SK-MEL-5 (cell line): Measurements from ENCODE around the gene CAPN8. TPM values are rescaled to one million over a fixed set of nuclear protein-coding genes. Genes with fewer than 3 reads are reported as not detected.

Experiments
- DNase-seq: peaks from one replicate; pipeline ENCODE4 v3.0.0-alpha.2; 2016; ENCODE audit warnings: low read depth, low spot score
- in situ Hi-C: cut with HindIII; loops from 2 replicates; pipeline ENCODE4 v1.10.0; 2016; ENCODE audit warnings: low sequenced_read_pairs, high pct_unique_total_duplicates, low pct_unique_long_range_greater_than_20kb
- total RNA-seq: library from RNA; depleted of rRNA; stranded (reverse); fragments of >200 nt; shearing (Covaris generic); gene quantifications from 2 replicates; pipeline ENCODE4 v1.2.3, GENCODE V29; 2014

Gene CAPN8
- total RNA-seq, 1 experiment from 2014 or later, result not detected

GRCh38 chr1:223669003-223669795 is 3.7 kb upstream of the CAPN8 start:
- in situ Hi-C loops, result no loop called here
- no peak for DNase-seq

DNA sequence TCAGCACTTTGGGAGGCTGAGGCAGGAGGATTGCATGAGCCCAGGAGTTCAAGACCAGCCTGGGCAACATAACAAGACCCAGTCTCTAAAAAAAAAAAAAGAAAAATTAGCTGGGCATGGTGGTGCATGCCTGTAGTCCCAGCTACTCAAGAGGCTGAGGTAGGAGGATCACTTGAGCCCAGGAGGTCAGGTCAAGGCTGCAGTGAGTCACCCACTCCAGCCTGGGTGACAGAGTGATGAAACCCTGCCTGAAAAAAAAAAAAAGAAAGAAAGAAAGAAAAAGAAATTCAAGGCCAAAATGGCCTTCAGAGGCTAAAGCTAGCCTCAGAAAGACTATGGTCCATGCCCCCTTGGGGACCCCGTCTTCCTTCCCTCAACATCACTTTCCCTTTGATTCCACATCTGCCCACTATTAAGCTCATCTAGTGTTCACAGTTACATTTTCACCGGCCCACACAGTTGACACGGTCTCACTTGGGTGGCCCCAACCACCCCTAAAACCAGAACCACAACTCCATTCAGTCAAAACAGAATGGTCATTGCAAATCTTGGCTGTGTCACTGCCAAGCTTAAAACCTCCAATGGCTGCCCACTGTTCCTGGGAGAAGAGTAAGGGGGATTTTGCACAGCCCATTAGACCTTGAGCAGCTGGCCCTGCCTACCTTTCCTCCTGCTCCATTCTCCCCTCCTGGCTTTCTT is 2.1 kb upstream of the CAPN8 start:
- no peak for DNase-seq
- in situ Hi-C loops, result no loop called here

DNA sequence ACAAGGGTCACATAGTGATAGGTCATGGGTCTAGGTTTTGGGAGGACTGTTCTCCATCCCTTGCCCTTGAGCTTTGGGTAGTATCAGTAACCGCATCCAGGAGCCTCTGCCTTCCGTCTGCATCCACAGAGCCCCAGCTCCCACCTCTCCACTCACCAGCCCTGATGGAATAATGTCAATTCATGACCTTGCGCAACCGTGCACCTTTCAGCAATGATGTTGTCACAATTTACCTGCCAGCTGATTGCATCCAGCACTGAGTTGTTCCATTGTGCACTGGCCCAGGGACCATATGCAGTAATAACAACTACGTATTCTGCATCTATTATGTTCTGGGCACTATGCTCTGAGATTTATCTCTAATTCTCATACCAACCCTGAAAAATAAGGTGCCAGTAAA is 1.4 kb downstream of the CAPN8 start:
- no peak for DNase-seq
- in situ Hi-C loops, result no loop called here

DNA sequence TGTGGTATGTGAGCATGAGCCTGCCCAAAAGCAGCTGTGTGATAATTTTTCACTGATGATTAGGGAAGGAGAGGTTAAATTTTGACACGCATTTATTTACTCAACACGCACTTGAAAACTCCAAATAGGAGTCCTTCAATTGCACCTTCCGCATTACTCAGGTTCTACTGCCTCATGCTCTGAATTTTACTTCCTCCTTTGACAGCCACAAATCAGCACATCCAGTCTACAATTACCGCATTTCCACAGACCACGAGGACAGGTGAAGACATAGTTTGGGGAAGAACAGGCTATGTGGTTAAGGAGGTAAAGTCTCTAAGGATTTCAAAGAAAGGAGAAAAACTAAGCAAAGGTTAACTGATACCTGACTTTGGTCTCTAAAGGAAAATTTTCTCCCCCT is 2.6 kb downstream of the CAPN8 start:
- in situ Hi-C loops, result no loop called here
- no peak for DNase-seq

DNA sequence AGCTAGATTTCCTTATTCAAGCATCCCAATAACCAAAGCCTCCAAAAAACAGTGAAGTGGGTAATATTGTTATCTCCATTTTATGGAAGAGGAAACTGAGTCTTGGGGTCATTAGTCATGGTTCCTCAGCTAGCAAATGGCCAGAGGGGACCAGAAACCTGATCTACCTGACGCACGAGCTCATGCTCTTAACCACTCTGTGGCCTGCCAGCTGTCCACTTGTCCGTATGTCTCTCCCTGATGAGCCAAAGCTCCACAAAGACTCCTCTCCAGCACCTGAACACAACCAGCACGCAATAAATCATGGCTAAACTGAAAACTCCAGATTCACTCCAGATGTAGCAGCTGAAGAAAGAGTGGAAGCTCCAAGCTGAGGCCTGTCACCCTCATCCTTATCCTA is 5.8 kb downstream of the CAPN8 start:
- DNase-seq, result no peak
- in situ Hi-C loops, result no loop called here

- DNase-seq, result no peak
- in situ Hi-C loops, result no loop called here
Measured at GRCh38 chr1:223657978-223658377, 7.5 kb downstream of the CAPN8 start.

DNA sequence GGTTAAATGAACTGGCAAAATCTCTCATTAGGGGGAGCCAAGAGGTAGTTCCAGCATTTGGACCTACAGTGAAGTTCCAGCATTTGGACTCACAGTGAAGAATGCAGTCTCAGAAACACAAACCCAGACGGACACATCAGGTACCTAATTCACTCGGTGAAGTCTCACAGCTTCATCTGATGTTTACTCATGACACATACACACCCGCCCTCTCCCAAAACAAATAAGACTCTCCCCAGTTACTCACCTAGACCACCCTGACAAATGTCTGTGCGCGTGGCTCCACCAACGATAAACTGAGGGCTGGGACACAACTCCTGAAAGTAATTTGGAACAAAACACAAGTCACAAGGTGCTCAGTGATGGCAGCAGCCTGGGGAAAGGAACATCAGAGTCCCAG is 11.4 kb downstream of the CAPN8 start:
- no peak for DNase-seq
- in situ Hi-C loops, result no loop called here

DNA sequence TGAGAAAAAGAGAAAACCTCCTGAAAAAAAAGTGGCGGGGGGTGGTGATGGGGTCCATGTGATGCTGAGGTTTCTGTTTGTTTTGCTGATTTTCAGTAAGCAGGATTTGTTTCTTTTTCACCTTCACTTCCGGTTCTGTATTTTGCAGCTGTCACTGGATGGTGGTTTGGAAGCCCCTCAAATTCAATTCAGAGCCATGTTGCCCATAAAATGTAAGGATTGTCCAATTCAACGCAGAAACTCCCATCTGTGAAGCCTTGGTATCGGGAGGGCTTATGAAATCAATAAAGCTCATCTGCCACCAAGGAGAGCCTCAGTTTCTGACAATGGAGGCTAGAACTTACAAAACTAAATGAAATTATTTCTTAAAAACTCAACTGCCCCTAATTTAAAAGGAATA is 12.1 kb downstream of the CAPN8 start:
- DNase-seq, result no peak
- in situ Hi-C loops, result no loop called here

GRCh38 chr1:223653015-223653414 is 12.5 kb downstream of the CAPN8 start:
- DNase-seq, result no peak
- in situ Hi-C loops, result no loop called here

- in situ Hi-C loops, result no loop called here
- peak; percentile 62 for DNase-seq
Measured at GRCh38 chr1:223652436-223652941, 13.0 kb downstream of the CAPN8 start.

DNA sequence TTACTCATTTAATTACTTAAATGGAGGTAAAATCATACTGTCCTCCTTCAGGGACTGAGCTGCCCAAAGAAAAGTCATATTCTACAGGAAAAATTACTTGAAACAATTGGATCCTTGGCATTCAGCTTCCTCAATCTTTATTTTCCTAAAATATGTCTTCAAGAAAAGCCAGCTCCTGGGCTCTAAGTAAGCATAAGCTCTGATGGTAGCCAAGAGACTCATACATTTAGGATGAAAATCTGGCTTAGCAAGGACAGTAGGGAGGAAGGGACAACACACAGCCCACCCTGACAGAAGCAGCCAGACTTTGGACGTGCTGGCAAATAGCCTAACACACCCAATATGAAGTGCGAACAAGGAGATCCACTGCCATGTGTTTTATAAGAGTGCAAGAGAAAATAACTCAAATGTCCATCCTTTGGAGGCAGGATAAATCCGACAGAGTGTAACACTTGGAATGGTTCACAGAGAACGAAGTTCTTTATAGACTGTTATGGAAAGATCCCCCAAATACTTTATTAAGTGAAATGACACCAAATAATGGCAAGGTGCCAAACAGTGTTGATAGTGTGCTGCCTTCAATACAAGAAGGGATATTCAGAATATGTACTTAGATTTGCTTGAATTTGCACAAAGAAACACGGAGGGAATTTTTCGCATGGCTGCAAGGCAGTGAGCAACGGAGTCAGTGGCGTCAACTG is 14.1 kb downstream of the CAPN8 start:
- in situ Hi-C loops, result no loop called here
- no peak for DNase-seq

- in situ Hi-C loops, result no loop called here
- DNase-seq, result no peak
Measured at GRCh38 chr1:223650465-223650864, 15.0 kb downstream of the CAPN8 start.

DNA sequence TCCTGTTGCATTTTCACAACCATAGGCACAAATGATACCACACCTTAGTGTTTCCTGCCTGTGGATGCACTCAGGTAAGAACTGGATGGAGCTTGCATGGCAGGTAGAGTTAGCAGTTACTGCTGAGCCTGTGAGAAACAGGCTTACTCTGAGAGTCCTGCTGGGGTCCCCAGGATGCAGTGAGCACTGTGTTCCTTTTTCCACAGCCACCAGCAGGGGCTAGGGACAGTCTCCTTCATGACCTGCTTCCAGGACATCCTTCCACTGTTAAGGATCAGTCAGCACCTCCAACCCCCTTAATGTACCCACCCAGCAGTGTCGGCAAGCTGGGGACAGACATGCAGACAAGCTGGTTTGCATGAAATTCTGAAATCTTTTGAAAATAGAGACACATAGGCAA is 16.3 kb downstream of the CAPN8 start:
- DNase-seq, result no peak
- in situ Hi-C loops, result no loop called here

GRCh38 chr1:223647249-223647648 is 18.3 kb downstream of the CAPN8 start:
- no peak for DNase-seq
- in situ Hi-C loops, result no loop called here

- in situ Hi-C loops, result no loop called here
- DNase-seq, result no peak
Measured at GRCh38 chr1:223645903-223646302, 19.6 kb downstream of the CAPN8 start.

DNA sequence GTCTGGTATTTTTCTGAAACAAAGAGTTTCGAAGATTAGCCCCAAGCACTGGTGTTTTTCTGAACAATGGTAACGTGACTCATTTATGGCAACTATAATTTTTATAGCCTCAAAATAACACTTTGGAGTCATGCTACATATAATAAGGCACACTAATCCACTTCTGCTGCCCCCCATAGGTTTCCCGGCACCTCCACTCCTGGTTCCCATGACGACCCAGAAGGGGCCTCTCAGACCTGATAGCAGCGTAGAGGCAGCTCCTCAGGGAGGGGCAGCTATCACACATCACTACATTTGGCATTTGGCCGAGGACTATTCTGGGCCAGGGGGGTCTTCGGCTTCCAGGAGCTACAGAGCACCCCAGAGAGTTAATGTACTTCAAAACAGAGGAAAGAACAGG is 23.3 kb downstream of the CAPN8 start:
- in situ Hi-C loops, result no loop called here
- DNase-seq, result no peak

DNA sequence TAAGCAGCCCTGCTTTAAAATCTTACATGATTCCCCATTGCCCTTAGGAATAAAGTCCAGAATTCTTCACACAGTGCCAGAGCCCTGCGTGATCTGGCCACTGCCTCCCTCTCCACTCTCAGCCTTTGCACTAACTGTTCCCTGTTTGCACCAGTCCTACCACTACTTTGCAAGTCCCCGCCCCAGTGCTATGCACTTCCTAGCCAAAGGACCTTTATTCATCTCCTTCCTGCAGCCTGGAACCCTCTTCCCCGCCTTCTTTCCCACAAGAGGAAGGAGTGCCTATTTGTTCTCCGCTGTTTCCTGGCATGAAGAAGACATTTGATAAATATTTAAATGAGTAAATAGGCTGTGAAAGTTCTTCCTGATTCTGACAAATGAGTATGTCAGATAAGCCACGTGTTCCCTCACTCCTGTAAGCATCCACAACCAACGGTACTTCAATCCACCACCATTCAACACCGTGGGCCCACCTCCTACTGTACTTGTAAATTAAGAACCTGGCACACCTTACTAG is 23.9 kb downstream of the CAPN8 start:
- in situ Hi-C loops, result no loop called here
- no peak for DNase-seq

GRCh38 chr1:223639331-223639749 is 26.2 kb downstream of the CAPN8 start:
- DNase-seq, result no peak
- in situ Hi-C loops, result no loop called here
